ENCODE results near the gene PRKAR2B.

PRKAR2B gene

GRCh38 chr7:107150375-107151073 is 106.0 kb downstream of the PRKAR2B start:
- in situ Hi-C loops (cut with MboI; ENCODE audit: low sequenced_read_pairs), result loop anchor here (10.0 kb wide), 1 partner anchor 196 kb away; no protein-coding TSS in a partner anchor

- in situ Hi-C loops (cut with MboI; ENCODE audit: low sequenced_read_pairs), result loop anchor here (10.0 kb wide), 1 partner anchor 197 kb away; no protein-coding TSS in a partner anchor
Observed at GRCh38 chr7:107151538-107151937, 107.0 kb downstream of the PRKAR2B start.

GRCh38 chr7:107152011-107152410 is 107.5 kb downstream of the PRKAR2B start:
- in situ Hi-C loops (cut with MboI; ENCODE audit: low sequenced_read_pairs), result loop anchor here (10.0 kb wide), 1 partner anchor 197 kb away; no protein-coding TSS in a partner anchor

- in situ Hi-C loops (cut with MboI; ENCODE audit: low sequenced_read_pairs), result loop anchor here (10.0 kb wide), 1 partner anchor 200 kb away; no protein-coding TSS in a partner anchor
Observed at GRCh38 chr7:107154826-107155225, 110.3 kb downstream of the PRKAR2B start.

- in situ Hi-C loops (cut with MboI; ENCODE audit: low sequenced_read_pairs), result loop anchor here (10.0 kb wide), 1 partner anchor 201 kb away; no protein-coding TSS in a partner anchor
Observed at GRCh38 chr7:107155726-107156125, 111.2 kb downstream of the PRKAR2B start.

- in situ Hi-C loops (cut with MboI; ENCODE audit: low sequenced_read_pairs), result loop anchor here (10.0 kb wide), 1 partner anchor 202 kb away; no protein-coding TSS in a partner anchor
Observed at GRCh38 chr7:107157091-107157490, 112.6 kb downstream of the PRKAR2B start.

GRCh38 chr7:107158028-107158427 is 113.5 kb downstream of the PRKAR2B start:
- in situ Hi-C loops (cut with MboI; ENCODE audit: low sequenced_read_pairs), result loop anchor here (10.0 kb wide), 1 partner anchor 203 kb away; no protein-coding TSS in a partner anchor

GRCh38 chr7:107160389-107160788 is 115.9 kb downstream of the PRKAR2B start:
- in situ Hi-C loops (cut with MboI; ENCODE audit: low sequenced_read_pairs), result no loop called here

- in situ Hi-C loops (cut with MboI; ENCODE audit: low sequenced_read_pairs), result no loop called here
Observed at GRCh38 chr7:107161415-107161814, 116.9 kb downstream of the PRKAR2B start.

- in situ Hi-C loops (cut with MboI; ENCODE audit: low sequenced_read_pairs), result no loop called here
Observed at GRCh38 chr7:107162475-107162874, 118.0 kb downstream of the PRKAR2B start.

GRCh38 chr7:107164092-107164491 is 119.6 kb downstream of the PRKAR2B start:
- in situ Hi-C loops (cut with MboI; ENCODE audit: low sequenced_read_pairs), result no loop called here

GRCh38 chr7:107165341-107165740 is 120.8 kb downstream of the PRKAR2B start:
- in situ Hi-C loops (cut with MboI; ENCODE audit: low sequenced_read_pairs), result no loop called here

GRCh38 chr7:107166736-107167426 is 122.4 kb downstream of the PRKAR2B start:
- in situ Hi-C loops (cut with MboI; ENCODE audit: low sequenced_read_pairs), result no loop called here

- in situ Hi-C loops (cut with MboI; ENCODE audit: low sequenced_read_pairs), result no loop called here
Observed at GRCh38 chr7:107167483-107168232, 123.2 kb downstream of the PRKAR2B start.

GRCh38 chr7:107168233-107169119 is 124.0 kb downstream of the PRKAR2B start, which contains the start of gene HBP1:
Gene HBP1 (plus strand): TSS chr7:107169003. CDS start chr7:107179894, 10,891 bp downstream.
- in situ Hi-C loops (cut with MboI; ENCODE audit: low sequenced_read_pairs), result no loop called here

- in situ Hi-C loops (cut with MboI; ENCODE audit: low sequenced_read_pairs), result no loop called here
Observed at GRCh38 chr7:107169120-107170050, 124.9 kb downstream of the PRKAR2B start.

- in situ Hi-C loops (cut with MboI; ENCODE audit: low sequenced_read_pairs), result no loop called here
Observed at GRCh38 chr7:107170051-107170915, 125.8 kb downstream of the PRKAR2B start.

- in situ Hi-C loops (cut with MboI; ENCODE audit: low sequenced_read_pairs), result no loop called here
Observed at GRCh38 chr7:107171496-107171895, 127.0 kb downstream of the PRKAR2B start.
